Caco-2 (cell line): Measurements from ENCODE around the gene ZNF839. TPM values are rescaled to one million over a fixed set of nuclear protein-coding genes. Genes with fewer than 3 reads are reported as not detected.

ENCODE experiments used
- BruUV-seq: library from RNA; stranded (reverse); fragments of 400-500 nt; replicated peaks from 2 replicates; lab custom pipeline; 2021; lab: Mats Ljungman, UMichigan
- CTCF ChIA-PET: fragments of 300-600 bp; sonication (Branson Sonifier 250); formaldehyde crosslinking; loops from one replicate; lab custom pipeline; 2022; ENCODE audit warnings: antibody characterized with exemption; lab: Charles Lee
- POLR2A ChIA-PET: fragments of 300-600 bp; sonication (Branson Sonifier 250); formaldehyde crosslinking; loops from one replicate; lab custom pipeline; 2022; ENCODE audit warnings: antibody characterized with exemption; lab: Charles Lee
- DNase-seq, 2 experiments: peaks; one replicate each; pipeline versions ENCODE4 v3.0.0 to v3.0.0-alpha.2; 2020 to 2022
- H3K27me3 ChIP-seq: replicated peaks from 2 replicates; pipeline ENCODE4 v1.6.0; 2011; ENCODE audit warnings: low read length; ENCODE audit not compliant: control insufficient read depth, insufficient read depth
- H3K36me3 ChIP-seq: 2 replicates; pipeline ENCODE4 v1.5.1; 2011; ENCODE audit warnings: low read length; ENCODE audit not compliant: control insufficient read depth, insufficient read depth
- H3K4me1 ChIP-seq: fragments of 250-450 bp; sonication (Bioruptor Pico); 2 replicates; pipeline ENCODE4 v1.5.1; 2020; ENCODE audit warnings: mild to moderate bottlenecking
- H3K4me3 ChIP-seq: 2 replicates; pipeline ENCODE4 v1.5.1; 2011; ENCODE audit warnings: low read depth, mild to moderate bottlenecking, control low read depth, low read length
- H3K9me3 ChIP-seq: fragments of 250-450 bp; sonication (Bioruptor Pico); 2 replicates; pipeline ENCODE4 v1.5.1; 2020; ENCODE audit warnings: mild to moderate bottlenecking, moderate library complexity
- H3K27ac Mint-ChIP-seq: one replicate; pipeline ENCODE4 v1.8.0; 2022; ENCODE audit warnings: mixed read lengths; ENCODE audit not compliant: unreplicated experiment
- H3K27me3 Mint-ChIP-seq: one replicate; pipeline ENCODE4 v1.8.0; 2022; ENCODE audit warnings: mixed read lengths; ENCODE audit not compliant: insufficient read depth, unreplicated experiment
- H3K36me3 Mint-ChIP-seq: one replicate; pipeline ENCODE4 v1.8.0; 2022; ENCODE audit warnings: mild to moderate bottlenecking, mixed read lengths; ENCODE audit not compliant: insufficient read depth, unreplicated experiment
- H3K4me1 Mint-ChIP-seq: one replicate; pipeline ENCODE4 v1.8.0; 2022; ENCODE audit warnings: low read depth, mixed read lengths; ENCODE audit not compliant: unreplicated experiment
- H3K4me3 Mint-ChIP-seq: one replicate; pipeline ENCODE4 v1.8.0; 2022; ENCODE audit warnings: mild to moderate bottlenecking, moderate library complexity, mixed read lengths; ENCODE audit not compliant: unreplicated experiment
- H3K9me3 Mint-ChIP-seq: one replicate; pipeline ENCODE4 v1.8.0; 2022; ENCODE audit warnings: mixed read lengths; ENCODE audit not compliant: unreplicated experiment
- CTCF ChIP-seq, 2 experiments: fragments of 200-600 bp in 1 of 2; IDR thresholded peaks; 1 replicate in 1 of 2; 2 replicates in 1 of 2; pipeline versions ENCODE4 v1.5.1 to v1.8.0; 2011 to 2022; ENCODE audit warnings: antibody characterized with exemption in 1 of 2, control low read depth in 1 of 2, inconsistent platforms in 1 of 2, low read depth in 1 of 2, low read length in 1 of 2, mild to moderate bottlenecking in 1 of 2, moderate library complexity in 1 of 2; ENCODE audit not compliant: insufficient read depth in 1 of 2, severe bottlenecking in 1 of 2, unreplicated experiment in 1 of 2
- intact Hi-C: fragments of 100-400 bp; cut with micrococcal nuclease; formaldehyde crosslinking; loops from one replicate; pipeline ENCODE4 v1.10.0; 2022; ENCODE audit not compliant: unreplicated experiment
- total RNA-seq: library from RNA; stranded (reverse); gene quantifications from 2 replicates; pipeline ENCODE4 v1.2.3, GENCODE V29; 2022

The ZNF839 gene
- total RNA-seq, 1 experiment from 2014 or later = 11.9 TPM

- Histone ChIP-seq H3K4me3 (peak overlapping the region; percentile 72), H3K27me3 (no peaks in the 10 kb centered on the region), H3K36me3 (no peaks in the 10 kb centered on the region), H3K9me3 (no peaks in the 10 kb centered on the region), H3K4me1 (peaks cover 37% of the 10 kb centered on the region)
- no peak for TF ChIP-seq CTCF (IDR thresholded peaks at IDR 0.05; ENCODE audit: insufficient read depth in 1 of 2, low read depth in 1 of 2, low read length in 1 of 2, severe bottlenecking in 1 of 2, unreplicated experiment in 1 of 2)
- Mint-ChIP-seq H3K4me1 (peaks cover 24% of the 10 kb centered on the region), H3K4me3 (peak overlapping the region; percentile 89), H3K27me3 (no peaks in the 10 kb centered on the region), H3K9me3 (no peaks in the 10 kb centered on the region), H3K27ac (peak overlapping the region; percentile 93), H3K36me3 (peaks cover 31% of the 10 kb centered on the region)
- TSS peak; percentile 48 for BruUV-seq
- intact Hi-C loops = no loop called here
- DNase-seq = no peak
- POLR2A ChIA-PET = no interaction called here
- CTCF ChIA-PET = no interaction called here
Observed at GRCh38 chr14:102320671-102321455, 1.3 kb downstream of the ZNF839 start.

- H3K27ac Mint-ChIP-seq = peak overlapping the region; percentile 76
Observed at GRCh38 chr14:102321456-102322422, 2.2 kb downstream of the ZNF839 start.

More at GRCh38 chr14:102321456-102322422, 2.2 kb downstream of the ZNF839 start:
- no peak for DNase-seq
- no peak for TF ChIP-seq CTCF (IDR thresholded peaks at IDR 0.05; ENCODE audit: insufficient read depth in 1 of 2, low read depth in 1 of 2, low read length in 1 of 2, severe bottlenecking in 1 of 2, unreplicated experiment in 1 of 2)
- intact Hi-C loops = no loop called here
- no peak overlapping the region for H3K4me3 ChIP-seq
- no peaks in the 10 kb centered on the region for H3K9me3 Mint-ChIP-seq
- no peaks in the 10 kb centered on the region for H3K27me3 Mint-ChIP-seq
- ChIA-PET POLR2A (interaction anchor here (0.6 kb wide), 1 partner anchor 40 kb away, joined by 3 read pairs; no protein-coding TSS in a partner anchor), CTCF (no interaction called here)
- H3K4me1 ChIP-seq = peaks cover 37% of the 10 kb centered on the region
- peak overlapping the region; percentile 43 for H3K4me3 Mint-ChIP-seq
- H3K36me3 ChIP-seq = no peaks in the 10 kb centered on the region
- no peaks in the 10 kb centered on the region for H3K9me3 ChIP-seq
- H3K27me3 ChIP-seq = no peaks in the 10 kb centered on the region
- H3K36me3 Mint-ChIP-seq = peaks cover 22% of the 10 kb centered on the region
- no TSS peak for BruUV-seq
- peaks cover 22% of the 10 kb centered on the region for H3K4me1 Mint-ChIP-seq
